ENCODE data around the gene GCGR.

GCGR gene

DNA sequence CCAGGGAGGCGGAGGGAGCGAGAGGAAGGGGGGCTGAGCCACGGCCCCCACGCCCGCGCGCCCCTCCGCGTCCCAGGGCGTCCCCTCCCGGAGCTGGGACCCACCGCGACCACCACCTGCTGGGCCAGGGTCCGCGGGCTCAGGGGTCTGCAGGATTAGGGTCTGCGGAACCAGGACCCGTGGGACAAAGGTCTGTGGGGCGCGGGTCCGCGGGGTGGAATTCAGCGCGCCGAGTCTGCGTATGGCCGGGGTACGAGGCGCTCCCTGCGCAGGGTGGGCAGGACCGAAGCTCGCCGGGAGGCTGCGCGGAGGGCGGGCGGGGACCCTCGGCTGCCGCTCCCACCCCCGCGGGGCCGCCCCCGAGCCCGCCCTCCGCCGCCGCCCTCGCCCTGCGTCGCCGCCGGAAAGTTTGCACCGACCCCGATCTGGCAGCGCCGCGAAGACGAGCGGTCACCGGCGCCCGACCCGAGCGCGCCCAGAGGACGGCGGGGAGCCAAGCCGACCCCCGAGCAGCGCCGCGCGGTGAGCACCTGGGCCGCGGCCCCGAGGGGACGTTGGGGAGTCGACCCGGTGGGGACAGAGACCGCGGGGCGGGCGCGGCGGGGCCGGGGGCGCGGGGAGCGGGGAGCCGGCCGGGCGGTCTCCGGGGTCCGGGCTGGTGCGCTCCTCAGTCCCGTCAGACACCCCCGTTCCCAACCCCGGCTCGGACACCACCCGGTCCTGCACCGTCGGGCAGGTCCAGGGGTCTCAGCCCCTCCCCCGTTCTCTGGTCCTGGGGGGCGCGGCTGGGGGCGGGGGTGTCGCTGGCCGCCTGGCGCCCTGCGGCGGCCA, at the start of gene GCGR:
GCGR (plus strand) TSS at position 423 of the 831 bp plus-strand sequence. CDS start 4,869 bp downstream, outside the sequence.
- no peak for TF ChIP-seq CTCF (IDR thresholded peaks at IDR 0.05)

- TF ChIP-seq CTCF (IDR thresholded peaks at IDR 0.05): no peak
Measured at GRCh38 chr17:81792675-81793615, 11.0 kb upstream of the GCGR start.

DNA sequence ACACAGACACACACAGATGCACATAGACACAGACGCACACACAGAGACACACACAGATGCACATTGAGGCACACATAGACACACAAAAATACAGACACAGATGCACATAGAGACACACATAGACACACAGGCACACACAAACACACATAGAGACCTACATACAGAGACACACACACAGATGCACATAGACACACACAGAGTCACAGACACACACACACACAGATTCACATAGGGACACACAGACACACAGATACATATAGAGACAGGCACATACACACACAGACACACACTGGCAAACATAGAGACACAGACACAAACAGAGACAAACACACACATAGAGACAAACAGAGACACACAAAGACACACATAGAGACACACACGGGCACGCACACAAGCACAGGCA, 9.9 kb upstream of the GCGR start:
- no peak for TF ChIP-seq CTCF (IDR thresholded peaks at IDR 0.05)

DNA sequence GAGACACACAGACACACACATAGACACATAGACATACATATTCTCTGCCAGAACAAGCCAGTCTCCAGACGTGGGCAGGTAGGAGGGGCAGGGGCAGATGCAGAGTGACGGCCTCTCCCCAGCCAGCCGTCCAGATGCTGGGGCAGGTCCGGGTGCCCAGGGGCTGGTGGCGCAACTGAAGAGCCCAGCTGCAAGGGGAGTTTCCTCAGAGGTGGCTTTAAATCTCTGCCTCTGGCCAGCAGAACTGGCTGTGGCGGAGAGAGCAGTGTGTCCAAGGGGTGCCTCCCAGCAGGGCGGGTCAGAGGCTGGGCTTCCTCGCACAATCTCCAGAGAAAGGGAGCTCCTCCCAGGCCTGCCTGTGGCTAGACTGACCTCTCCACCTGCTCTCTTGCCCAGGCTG, 9.4 kb upstream of the GCGR start:
- no peak for TF ChIP-seq CTCF (IDR thresholded peaks at IDR 0.05)

DNA sequence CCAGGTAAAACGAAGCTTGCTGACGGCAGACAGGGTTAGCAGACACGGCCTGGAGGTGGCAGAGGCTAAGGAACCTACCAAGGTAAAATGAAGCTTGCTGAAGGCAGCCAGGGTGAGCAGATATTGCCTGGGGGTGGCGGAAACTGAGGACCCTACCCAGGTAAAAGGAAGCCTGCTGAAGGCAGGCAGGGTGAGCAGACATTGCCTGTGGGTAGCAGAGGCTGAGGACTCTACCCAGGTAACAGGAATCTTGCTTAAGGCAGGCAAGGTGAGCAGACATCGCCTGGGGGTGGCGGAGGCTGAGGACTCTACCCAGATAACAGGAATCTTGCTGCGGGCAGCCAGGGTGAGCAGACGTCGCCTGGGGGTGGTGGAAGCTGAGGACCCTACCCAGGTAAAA, 2.6 kb upstream of the GCGR start:
- no peak for TF ChIP-seq CTCF (IDR thresholded peaks at IDR 0.05)

DNA sequence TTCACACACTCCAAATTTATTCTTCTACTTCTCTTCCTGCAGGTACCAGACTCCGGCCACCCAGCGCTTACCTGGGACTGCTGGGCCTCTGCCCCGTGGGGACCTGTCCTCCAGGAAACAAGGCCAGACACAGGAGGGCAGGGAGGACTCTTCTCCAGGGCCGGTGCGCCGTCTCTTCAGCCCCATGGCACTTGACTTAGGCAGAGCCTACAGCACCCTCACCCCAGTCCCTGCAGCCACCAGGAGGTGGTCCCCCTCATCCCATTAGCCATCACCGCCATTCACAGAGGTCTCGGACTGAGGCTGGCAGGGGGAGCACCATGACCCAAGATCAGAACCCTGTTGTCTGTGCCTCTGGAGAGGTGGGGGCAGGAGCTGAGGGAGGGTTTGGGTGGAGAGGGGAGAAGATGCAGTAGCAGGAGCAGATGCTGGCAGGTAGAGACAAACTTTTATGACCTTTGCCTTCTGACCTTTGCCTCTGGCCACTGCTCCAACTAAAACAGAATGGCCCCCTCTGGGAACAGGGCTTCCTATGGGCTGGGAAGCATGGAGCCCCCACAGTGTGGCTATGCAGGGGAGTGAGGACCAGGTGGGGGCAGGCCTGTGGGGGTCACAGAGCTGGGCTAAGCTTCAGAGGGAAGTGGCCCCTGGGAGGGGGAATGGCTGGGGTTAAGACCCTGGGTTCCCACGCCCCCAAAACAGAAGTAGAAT, 1.7 kb upstream of the GCGR start:
- TF ChIP-seq CTCF (IDR thresholded peaks at IDR 0.05): no peak

Measured in LNCAP (cell line).